AG09309 (cell line): ENCODE measurements around the gene C3orf22.

ENCODE experiments used
- DNase-seq: peaks from one replicate; pipeline ENCODE4 v3.0.0-alpha.2; 2010; ENCODE audit warnings: low read depth
- H3K4me3 ChIP-seq: 2 replicates; pipeline ENCODE4 v1.5.1; 2011; ENCODE audit warnings: mild to moderate bottlenecking, low read depth, low read length, moderate library complexity; ENCODE audit not compliant: control insufficient read depth
- CTCF ChIP-seq: IDR thresholded peaks from 2 replicates; pipeline ENCODE4 v1.5.1; 2011; ENCODE audit warnings: mild to moderate bottlenecking, low read depth, low read length, inconsistent platforms; ENCODE audit not compliant: insufficient read depth, control insufficient read depth; ENCODE audit errors: missing control alignments

C3orf22 gene

GRCh38 chr3:126557415-126557745 is 1.4 kb downstream of the C3orf22 start:
- no peak overlapping the region for H3K4me3 ChIP-seq
- DNase-seq: no peak
- TF ChIP-seq CTCF: no peak

- no peak for DNase-seq
- TF ChIP-seq CTCF: no peak
- no peak overlapping the region for H3K4me3 ChIP-seq
These were observed 1.9 kb downstream of the C3orf22 start for GRCh38 chr3:126556637-126557414.

GRCh38 chr3:126555795-126556636 is 2.7 kb downstream of the C3orf22 start:
- no peak for TF ChIP-seq CTCF
- no peak overlapping the region for H3K4me3 ChIP-seq
- no peak for DNase-seq

- DNase-seq: no peak
- TF ChIP-seq CTCF: no peak
- no peak overlapping the region for H3K4me3 ChIP-seq
These were observed 3.9 kb downstream of the C3orf22 start for GRCh38 chr3:126554560-126555525.

GRCh38 chr3:126553284-126554084 is 5.2 kb downstream of the C3orf22 start:
- no peak for DNase-seq
- H3K4me3 ChIP-seq: no peak overlapping the region
- TF ChIP-seq CTCF: no peak
